ENCODE data around the gene LRRC45. TPM values are rescaled to one million over a fixed set of nuclear protein-coding genes. Genes with fewer than 3 reads are reported as not detected.

LRRC45 gene
- total and polyA plus RNA-seq, 2 of the 4 experiments (the other 2 are of a cell fraction): 7.2 to 10.2 TPM

GRCh38 chr17:82007228-82007494 is 15.9 kb upstream of the LRRC45 start:
- Histone ChIP-seq H4K8ac (ENCODE audit: low read depth in 2 of 2, low read length in 2 of 2) (no peak overlapping the region), H3K4me3 (ENCODE audit: insufficient read depth, low read depth, low read length) (no peak overlapping the region), H3K4me1 (ENCODE audit: control insufficient read depth, insufficient read depth, low read length) (peaks cover 27% of the 10 kb centered on the region), H2BK15ac (ENCODE audit: low read depth, low read length) (no peak overlapping the region), H3K4me2 (ENCODE audit: low read depth, low read length) (no peak overlapping the region), H3K27ac (ENCODE audit: insufficient read depth, low read length) (no peak overlapping the region), H4K5ac (ENCODE audit: low read depth, low read length) (no peak overlapping the region), H2BK20ac (ENCODE audit: low read depth, low read length) (no peak overlapping the region), H2AK9ac (replicated peaks; ENCODE audit: low read depth, low read length, poor library complexity) (peak overlapping the region; percentile 95), H2BK5ac (ENCODE audit: low read depth, low read length, poor library complexity, severe bottlenecking) (no peak overlapping the region), H2BK120ac (ENCODE audit: low read depth, low read length) (no peak overlapping the region), H3K36me3 (ENCODE audit: control insufficient read depth, insufficient read depth, low read length) (peaks cover 3% of the 10 kb centered on the region; the same call in 1 of the 2 replicates), H2AK5ac (ENCODE audit: low read depth, low read length) (0 out of 2 replicates have a peak overlapping the region, but pooled peaks have one; percentile 36), H3K9ac (ENCODE audit: low read depth, low read length) (no peak overlapping the region), H3K79me1 (ENCODE audit: low read depth in 1 of 2, low read length in 2 of 2) (peaks cover 11 to 32% of the 10 kb centered on the region in 2 experiments; a peak in 3 of 4 replicates), H3K27me3 (ENCODE audit: control insufficient read depth, insufficient read depth, low read length) (no peaks in the 10 kb centered on the region), H4K91ac (ENCODE audit: insufficient read depth, low read depth, low read length) (no peak overlapping the region), H3K9me3 (ENCODE audit: control insufficient read depth, insufficient read depth, low read length) (no peaks in the 10 kb centered on the region), H3K14ac (replicated peaks; ENCODE audit: low read depth, low read length) (0 out of 2 replicates have a peak overlapping the region, but pooled peaks have one; percentile 39), H3K4ac (ENCODE audit: low read depth, low read length) (peak overlapping the region; percentile 44), H3K23ac (ENCODE audit: low read depth, low read length) (no peak overlapping the region), H3K9me1 (ENCODE audit: insufficient read depth, low read length) (peaks cover 18% of the 10 kb centered on the region), H3K56ac (ENCODE audit: extremely low read depth, insufficient read depth, low read length) (no peak overlapping the region), H2AFZ (replicated peaks; ENCODE audit: low read length, poor library complexity) (no peak overlapping the region), H4K20me1 (ENCODE audit: insufficient read depth, low read length) (peaks cover 3% of the 10 kb centered on the region; the same call in 1 of the 2 replicates), H3K18ac (ENCODE audit: low read depth, low read length) (no peak overlapping the region)
- CTCF ChIA-PET: no interaction called here
- dilution Hi-C loops (cut with HindIII; ENCODE audit: low sequenced_read_pairs, unreplicated experiment) (no loop called here), in situ Hi-C loops (cut with MboI; ENCODE audit: low sequenced_read_pairs) (no loop called here), intact Hi-C loops (cut with micrococcal nuclease) (no loop called here)
- BruUV-seq (replicated peaks): no TSS peak
- DNase-seq: no peak
- no peak for ATAC-seq (ENCODE audit: low read depth)
- no peak for TF ChIP-seq RAD21 (IDR thresholded peaks at IDR 0.05; ENCODE audit: low read length)
- no peak for TF ChIP-seq BHLHE40 (IDR thresholded peaks at IDR 0.05; ENCODE audit: low read depth, low read length)
- no peak for TF ChIP-seq MAFK (IDR thresholded peaks at IDR 0.05; ENCODE audit: low read depth, low read length)
- no peak for TF ChIP-seq RCOR1 (IDR thresholded peaks at IDR 0.05; ENCODE audit: insufficient replicate concordance, low read length)
- TF ChIP-seq POLR2A (IDR thresholded peaks at IDR 0.05; ENCODE audit: low read depth, low read length): no peak
- no peak for TF ChIP-seq NFE2L2 (IDR thresholded peaks at IDR 0.05; ENCODE audit: low read depth, low read length)
- TF ChIP-seq RFX5 (IDR thresholded peaks at IDR 0.05; ENCODE audit: low read depth, low read length): no peak
- TF ChIP-seq FOS (IDR thresholded peaks at IDR 0.05; ENCODE audit: low read depth, low read length): no peak
- no peak for TF ChIP-seq CHD1 (IDR thresholded peaks at IDR 0.05; ENCODE audit: low read depth, low read length)
- no peak for TF ChIP-seq CEBPB (IDR thresholded peaks at IDR 0.05; ENCODE audit: low read depth, low read length)
- no peak for TF ChIP-seq SMC3 (IDR thresholded peaks at IDR 0.05; ENCODE audit: low read depth, low read length)
- no peak for TF ChIP-seq MAZ (IDR thresholded peaks at IDR 0.05; ENCODE audit: borderline replicate concordance, low read depth, low read length)
- TF ChIP-seq CTCF (conservative IDR thresholded peaks at IDR 0.05; ENCODE audit: low read depth, low read length): no peak
- no peak for TF ChIP-seq USF2 (IDR thresholded peaks at IDR 0.05; ENCODE audit: low read depth, low read length)
- TF ChIP-seq MXI1 (IDR thresholded peaks at IDR 0.05; ENCODE audit: borderline replicate concordance, low read depth, low read length): no peak
- no peak for TF ChIP-seq ELK1 (IDR thresholded peaks at IDR 0.05; ENCODE audit: borderline replicate concordance, low read depth, low read length)
- POLR2A ChIA-PET (ENCODE audit: unreplicated experiment): no interaction called here
- WGBS, 2 experiments (ENCODE audit: extremely low coverage in 2 of 2, insufficient read length in 1 of 2): no CpG with 5 or more reads among the region's 6 CpGs

All from IMR-90 (cell line).